Measurements from ENCODE around the gene PIM3. TPM values are rescaled to one million over a fixed set of nuclear protein-coding genes. Genes with fewer than 3 reads are reported as not detected.

PIM3 gene
- total and polyA plus RNA-seq, 4 donors = 14.5 to 44.0 (median 28.1) TPM

- TF ChIP-seq ZBTB33 (IDR thresholded peaks at IDR 0.05) = no peak
Observed at GRCh38 chr22:50002791-50003190, 42.2 kb downstream of the PIM3 start (continued).

- Histone ChIP-seq H3K27me3 (ENCODE audit: control insufficient read depth in 4 of 4, insufficient read depth in 4 of 4, low read length in 3 of 4) (peaks cover 0 to 2% (median under 1%) of the 10 kb centered on the region in 4 donors), H3K9ac (ENCODE audit: low read depth in 1 of 2, low read length in 2 of 2) (no peak overlapping the region), H3K4me3 (ENCODE audit: low read depth in 1 of 3, low read length in 3 of 3) (no peak overlapping the region), H3K4me1 (ENCODE audit: control insufficient read depth in 4 of 4, insufficient read depth in 4 of 4, low read length in 3 of 4) (no peaks in the 10 kb centered on the region), H3K9me3 (ENCODE audit: control insufficient read depth in 4 of 4, low read length in 3 of 4) (no peaks in the 10 kb centered on the region), H3K36me3 (ENCODE audit: control insufficient read depth in 4 of 4, insufficient read depth in 3 of 4, low read depth in 1 of 4, low read length in 3 of 4) (no peaks in the 10 kb centered on the region), H3K27ac (ENCODE audit: low read depth in 1 of 2, low read length in 2 of 2) (no peak overlapping the region)
- no peak for TF ChIP-seq YY1 (IDR thresholded peaks at IDR 0.05)
- no peak for TF ChIP-seq TAF1 (conservative IDR thresholded peaks at IDR 0.05)
- TF ChIP-seq REST (IDR thresholded peaks at IDR 0.05) = no peak
- DNase-seq (ENCODE audit: low spot score) = no peak
- 75% methylated on average over 4 of the region's 4 CpGs for WGBS
Observed at GRCh38 chr22:50004918-50005317, 44.3 kb downstream of the PIM3 start.

GRCh38 chr22:50007057-50007511 is 46.5 kb downstream of the PIM3 start:
- DNase-seq (ENCODE audit: low spot score) = no peak
- Histone ChIP-seq H3K4me1 (ENCODE audit: control insufficient read depth in 4 of 4, insufficient read depth in 4 of 4, low read length in 3 of 4) (no peaks in the 10 kb centered on the region), H3K9ac (ENCODE audit: low read depth in 1 of 2, low read length in 2 of 2) (no peak overlapping the region), H3K4me3 (ENCODE audit: low read depth in 1 of 3, low read length in 3 of 3) (no peak overlapping the region), H3K9me3 (ENCODE audit: control insufficient read depth in 4 of 4, low read length in 3 of 4) (no peaks in the 10 kb centered on the region), H3K27ac (ENCODE audit: low read depth in 1 of 2, low read length in 2 of 2) (no peak overlapping the region), H3K36me3 (ENCODE audit: control insufficient read depth in 4 of 4, insufficient read depth in 3 of 4, low read depth in 1 of 4, low read length in 3 of 4) (no peaks in the 10 kb centered on the region), H3K27me3 (ENCODE audit: control insufficient read depth in 4 of 4, insufficient read depth in 4 of 4, low read length in 3 of 4) (peaks cover 2 to 5% (median 4%) of the 10 kb centered on the region in 4 donors)
- WGBS = 84% methylated on average over 3 of the region's 3 CpGs
- TF ChIP-seq EGR1 (IDR thresholded peaks at IDR 0.05; ENCODE audit: low read depth in 2 of 2) (no peak), NR2F2 (IDR thresholded peaks at IDR 0.05) (no peak), RAD21 (IDR thresholded peaks at IDR 0.05) (no peak), GABPA (IDR thresholded peaks at IDR 0.05 in 1 of 2, conservative IDR thresholded peaks at IDR 0.05 in 1 of 2) (no peak)

GRCh38 chr22:50008151-50009040 is 47.8 kb downstream of the PIM3 start:
- no peak for TF ChIP-seq NR2F2 (IDR thresholded peaks at IDR 0.05)
- DNase-seq (ENCODE audit: low spot score) = no peak
- Histone ChIP-seq H3K36me3 (ENCODE audit: control insufficient read depth in 4 of 4, insufficient read depth in 3 of 4, low read depth in 1 of 4, low read length in 3 of 4) (no peaks in the 10 kb centered on the region), H3K9ac (ENCODE audit: low read depth in 1 of 2, low read length in 2 of 2) (no peak overlapping the region), H3K4me1 (ENCODE audit: control insufficient read depth in 4 of 4, insufficient read depth in 4 of 4, low read length in 3 of 4) (no peaks in the 10 kb centered on the region), H3K9me3 (ENCODE audit: control insufficient read depth in 4 of 4, low read length in 3 of 4) (no peaks in the 10 kb centered on the region), H3K27me3 (ENCODE audit: control insufficient read depth in 4 of 4, insufficient read depth in 4 of 4, low read length in 3 of 4) (peaks cover 2 to 5% (median 4%) of the 10 kb centered on the region in 4 donors), H3K4me3 (ENCODE audit: low read depth in 1 of 3, low read length in 3 of 3) (no peak overlapping the region), H3K27ac (ENCODE audit: low read depth in 1 of 2, low read length in 2 of 2) (no peak overlapping the region)
- WGBS = 86% methylated on average over 24 of the region's 24 CpGs
